GM12873 (cell line): ENCODE results near the gene FAM98C.

Experiments
- CTCF ChIP-seq: IDR thresholded peaks from 2 replicates; pipeline ENCODE4 v1.5.1; 2012; ENCODE audit warnings: low read depth, mild to moderate bottlenecking, moderate library complexity, low read length, control low read depth; ENCODE audit not compliant: insufficient read depth; ENCODE audit errors: missing control alignments

Gene FAM98C

GRCh38 chr19:38374332-38375097 is 28.4 kb upstream of the FAM98C start, which contains the start of gene PSMD8:
TSS of gene PSMD8 (plus strand) at chr19:38374571. CDS start at chr19:38374602, 31 bp downstream.
- peak; percentile 6 for TF ChIP-seq CTCF

GRCh38 chr19:38375098-38375493 is 27.8 kb upstream of the FAM98C start:
- TF ChIP-seq CTCF, result no peak

DNA sequence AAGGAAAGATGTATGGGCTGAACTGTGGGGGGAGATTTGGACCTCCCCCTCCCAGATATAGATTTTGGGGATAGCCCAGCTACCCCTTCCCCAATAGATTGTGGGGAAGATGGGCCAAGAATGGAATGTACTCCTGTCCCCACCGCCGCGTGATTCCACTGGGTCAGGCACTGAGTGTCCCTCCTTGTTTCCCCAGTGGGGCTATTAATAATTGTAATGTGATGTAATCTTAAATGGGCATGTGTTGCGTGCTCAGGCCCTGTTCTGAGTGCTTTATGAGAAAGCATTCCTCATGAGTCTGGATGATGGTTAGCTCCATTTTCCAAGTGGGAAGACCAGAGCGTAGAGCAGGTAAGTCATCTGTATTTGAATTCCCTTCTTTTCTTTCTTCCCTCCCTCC is 27.1 kb upstream of the FAM98C start:
- no peak for TF ChIP-seq CTCF

- TF ChIP-seq CTCF, result no peak
Measured at GRCh38 chr19:38376576-38376975, 26.3 kb upstream of the FAM98C start.

DNA sequence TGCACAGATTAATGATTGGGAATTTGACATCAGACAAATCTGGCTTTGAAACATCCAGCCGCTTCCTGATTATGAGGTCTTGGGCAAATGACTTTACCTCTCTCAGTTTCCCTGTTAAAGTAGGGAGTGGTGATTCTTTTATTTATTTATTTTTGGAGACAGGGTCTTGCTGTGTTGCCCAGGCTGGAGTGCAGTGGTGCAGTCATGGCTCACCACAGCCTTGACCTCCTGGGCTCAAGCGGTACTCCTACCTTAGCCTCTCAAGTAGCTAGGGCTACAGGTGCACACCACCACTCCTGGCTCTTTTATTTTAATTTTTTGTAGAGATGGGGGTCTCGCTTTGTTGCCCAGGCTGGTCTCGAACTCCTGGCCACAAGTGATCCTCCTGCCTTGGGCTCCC is 25.8 kb upstream of the FAM98C start:
- TF ChIP-seq CTCF, result no peak

DNA sequence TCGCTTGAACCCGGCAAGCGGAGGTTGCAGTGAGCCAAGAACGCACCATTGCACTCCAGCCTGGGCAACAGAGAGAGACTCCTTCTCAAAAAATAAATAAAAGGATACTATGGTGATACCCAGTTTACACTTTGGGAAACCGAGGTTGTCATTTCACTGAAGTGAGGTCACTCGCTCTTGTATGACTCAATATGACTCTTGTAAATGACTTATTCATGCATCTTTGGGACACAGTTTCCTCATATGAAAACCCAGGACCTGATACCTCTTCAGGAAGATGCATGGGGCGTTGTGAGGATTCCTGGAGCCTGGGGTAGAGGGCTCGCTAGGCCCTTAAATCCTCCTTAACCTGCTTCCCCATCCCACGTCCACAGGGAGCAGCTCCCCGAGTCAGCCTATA is 24.0 kb upstream of the FAM98C start:
- TF ChIP-seq CTCF, result no peak

- TF ChIP-seq CTCF, result no peak
Measured at GRCh38 chr19:38381138-38381537, 21.8 kb upstream of the FAM98C start.

GRCh38 chr19:38383184-38383583 is 19.7 kb upstream of the FAM98C start:
- TF ChIP-seq CTCF, result no peak
